GM15510 (cell line): ENCODE results near the gene UGGT2.

Source experiments
- POLR2A ChIP-seq: IDR thresholded peaks from 3 replicates; pipeline ENCODE4 v1.6.1; 2011; ENCODE audit warnings: borderline replicate concordance; ENCODE audit not compliant: insufficient read length; ENCODE audit errors: extremely low read depth

Gene UGGT2

DNA sequence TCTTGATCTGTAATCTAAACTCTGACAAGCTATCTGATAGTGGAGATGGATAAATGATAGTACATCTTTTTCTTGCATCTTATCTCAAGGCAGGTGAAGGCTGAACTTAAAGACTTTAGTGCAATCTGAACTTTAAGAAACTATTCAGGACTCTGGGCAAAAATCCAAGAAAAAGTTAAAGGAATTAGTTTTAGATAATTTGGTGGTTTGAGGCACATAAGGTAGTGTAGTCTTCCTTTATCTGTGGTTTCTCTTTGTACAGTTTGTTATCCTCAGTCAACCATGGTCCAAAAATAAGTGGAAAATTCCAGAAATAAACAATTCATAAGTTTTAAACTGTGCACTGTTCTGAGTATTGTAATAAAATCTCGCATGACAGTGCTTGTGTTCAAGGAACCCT is 172.9 kb downstream of the UGGT2 start:
- no peak for TF ChIP-seq POLR2A

DNA sequence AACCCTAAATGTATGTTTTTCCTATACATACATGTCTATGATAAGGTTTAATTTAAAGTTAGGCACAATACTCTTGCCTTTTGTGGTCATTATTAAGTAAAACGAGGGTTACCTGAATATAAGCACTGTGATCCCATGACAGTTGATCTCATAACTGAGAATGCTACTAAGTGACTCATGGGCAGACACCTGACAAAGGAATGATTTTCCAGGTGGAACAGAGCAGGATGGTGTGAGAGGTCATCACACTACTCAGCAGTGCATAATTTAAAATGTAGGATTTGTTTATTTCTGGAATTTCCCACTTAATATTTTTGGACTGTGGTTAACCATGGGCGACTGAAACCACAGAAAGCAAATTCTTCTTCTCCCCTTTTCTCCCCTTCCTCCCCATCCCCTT is 178.9 kb downstream of the UGGT2 start:
- no peak for TF ChIP-seq POLR2A

GRCh38 chr13:95870421-95870820 is 182.8 kb downstream of the UGGT2 start:
- no peak for TF ChIP-seq POLR2A

- no peak for TF ChIP-seq POLR2A
These were observed 188.1 kb downstream of the UGGT2 start for GRCh38 chr13:95865080-95865615.

GRCh38 chr13:95862408-95862807 is 190.8 kb downstream of the UGGT2 start:
- no peak for TF ChIP-seq POLR2A

DNA sequence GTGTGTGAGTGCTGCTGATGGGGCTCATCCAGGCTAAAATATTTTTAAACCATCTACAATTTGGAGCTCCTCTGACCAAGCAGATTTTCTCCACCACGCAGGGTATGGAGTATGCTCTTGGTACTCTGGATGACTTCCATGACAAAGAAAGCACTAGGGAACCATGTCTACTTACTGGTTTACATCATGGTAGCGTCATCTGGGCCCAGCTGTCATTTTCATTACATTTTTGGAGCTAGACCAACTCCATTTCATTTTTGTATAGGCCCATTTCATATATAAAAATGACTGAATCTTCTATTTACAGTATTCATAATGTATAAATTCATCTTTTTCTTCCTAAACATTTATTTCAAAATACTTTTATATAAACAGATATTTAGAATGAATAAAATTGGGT is 191.9 kb downstream of the UGGT2 start:
- TF ChIP-seq POLR2A: no peak

GRCh38 chr13:95858286-95859075 is 194.7 kb downstream of the UGGT2 start:
- TF ChIP-seq POLR2A: no peak

GRCh38 chr13:95842898-95843297 is 210.3 kb downstream of the UGGT2 start:
- no peak for TF ChIP-seq POLR2A

GRCh38 chr13:95841894-95842293 is 211.3 kb downstream of the UGGT2 start:
- no peak for TF ChIP-seq POLR2A

GRCh38 chr13:95834134-95834765 is 219.0 kb downstream of the UGGT2 start:
- TF ChIP-seq POLR2A: no peak

- no peak for TF ChIP-seq POLR2A
These were observed 219.5 kb downstream of the UGGT2 start for GRCh38 chr13:95833719-95834118.

GRCh38 chr13:95833126-95833525 is 220.1 kb downstream of the UGGT2 start:
- TF ChIP-seq POLR2A: no peak

DNA sequence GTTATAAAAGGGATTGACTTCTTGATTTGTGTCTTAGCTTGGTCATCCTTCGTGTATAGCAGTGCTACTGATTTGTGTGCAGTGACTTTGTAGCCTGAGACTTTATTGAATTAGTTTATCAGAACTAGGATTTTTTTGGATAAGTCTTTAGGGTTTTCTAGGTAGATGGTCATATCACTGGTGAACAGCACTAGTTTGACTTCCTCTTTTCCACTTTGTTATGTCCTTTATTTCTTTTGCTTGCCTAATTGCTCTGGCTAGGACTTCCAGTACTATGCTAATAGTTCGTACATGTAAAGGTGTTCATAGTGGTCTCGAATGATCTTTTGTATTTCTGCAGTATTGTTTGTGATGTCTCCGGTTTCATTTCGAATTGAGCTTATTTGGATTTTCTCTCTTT is 230.9 kb downstream of the UGGT2 start:
- TF ChIP-seq POLR2A: no peak

GRCh38 chr13:95814495-95814894 is 238.7 kb downstream of the UGGT2 start:
- TF ChIP-seq POLR2A: no peak

DNA sequence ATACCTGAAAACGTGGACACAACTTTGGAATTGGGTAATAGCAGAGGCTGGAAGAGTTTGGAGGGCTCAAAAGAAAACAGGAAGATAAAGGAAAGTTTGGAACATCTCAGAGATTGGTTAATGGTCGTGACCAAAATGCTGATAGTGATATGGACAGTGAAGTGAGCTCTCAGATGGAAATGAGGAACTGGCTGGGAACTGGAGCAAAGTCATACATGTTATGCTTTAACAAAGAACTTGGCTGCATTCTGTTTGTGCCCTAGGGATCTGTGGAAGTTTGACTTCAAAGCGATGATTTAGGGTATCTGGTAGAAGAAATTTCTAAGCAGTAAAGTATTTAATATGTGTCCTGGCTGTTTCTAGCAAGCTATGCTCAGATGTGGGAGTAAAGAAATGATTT is 240.1 kb downstream of the UGGT2 start:
- TF ChIP-seq POLR2A: no peak

- TF ChIP-seq POLR2A: no peak
These were observed 243.8 kb downstream of the UGGT2 start for GRCh38 chr13:95809429-95809828.
